CD14-positive monocyte (primary cell): Measurements from ENCODE around the gene NOP16. TPM values are rescaled to one million over a fixed set of nuclear protein-coding genes. Genes with fewer than 3 reads are reported as not detected.

Source experiments
- DNase-seq, 3 donors: peaks; one replicate each; pipeline ENCODE4 v3.0.0-alpha.2; 2011 to 2022
- H2AFZ ChIP-seq: 2 replicates; pipeline ENCODE4 v1.6.0; 2012; ENCODE audit warnings: mild to moderate bottlenecking, low read depth, low read length, inconsistent platforms; ENCODE audit not compliant: insufficient read depth, poor library complexity, severe bottlenecking
- H3K27ac ChIP-seq, 2 donors: 1 replicate in 1 of 2; 2 replicates in 1 of 2; pipeline ENCODE4 v1.5.1; 2012 to 2013; ENCODE audit warnings: low read length in 2 of 2, control low read depth in 1 of 2, inconsistent platforms in 1 of 2, low read depth in 1 of 2, mild to moderate bottlenecking in 1 of 2
- H3K27me3 ChIP-seq, 2 donors: one replicate each; pipeline versions ENCODE4 v1.6.0 to v1.6.1; 2011 to 2013; ENCODE audit warnings: low read length in 2 of 2; ENCODE audit not compliant: control insufficient read depth in 2 of 2, insufficient read depth in 2 of 2
- H3K36me3 ChIP-seq, 2 donors: replicated peaks in 1 of 2; 1 replicate in 1 of 2; 2 replicates in 1 of 2; pipeline versions ENCODE4 v1.5.1 to v1.6.1; 2012 to 2013; ENCODE audit warnings: low read length in 2 of 2, control low read depth in 1 of 2, inconsistent platforms in 1 of 2, mild to moderate bottlenecking in 1 of 2; ENCODE audit not compliant: insufficient read depth in 2 of 2, control insufficient read depth in 1 of 2
- H3K4me1 ChIP-seq, 2 donors: 1 replicate in 1 of 2; 2 replicates in 1 of 2; pipeline versions ENCODE4 v1.5.1 to v1.6.1; 2012 to 2013; ENCODE audit warnings: low read length in 2 of 2, control low read depth in 1 of 2, inconsistent platforms in 1 of 2, mild to moderate bottlenecking in 1 of 2, moderate library complexity in 1 of 2; ENCODE audit not compliant: insufficient read depth in 2 of 2, control insufficient read depth in 1 of 2
- H3K4me2 ChIP-seq: replicated peaks from 2 replicates; pipeline ENCODE3; 2012; ENCODE audit warnings: low read length, moderate library complexity, mild to moderate bottlenecking; ENCODE audit not compliant: poor library complexity, severe bottlenecking; ENCODE audit errors: extremely low read depth
- H3K4me3 ChIP-seq, 3 experiments: fragments of 200-600 bp in 1 of 3; sonication (generic) in 1 of 3; replicated peaks in 1 of 3; 1 replicate in 2 of 3; 2 replicates in 1 of 3; pipeline ENCODE4 v1.5.1; 2011 to 2013; ENCODE audit warnings: low read length in 3 of 3, mild to moderate bottlenecking in 3 of 3, control low read depth in 2 of 3, low read depth in 2 of 3, inconsistent platforms in 1 of 3, moderate library complexity in 1 of 3
- H3K79me2 ChIP-seq: 2 replicates; pipeline ENCODE4 v1.6.0; 2012; ENCODE audit warnings: mild to moderate bottlenecking, control low read depth, inconsistent platforms, low read length, moderate library complexity; ENCODE audit not compliant: insufficient read depth
- H3K9ac ChIP-seq: 2 replicates; pipeline ENCODE4 v1.6.0; 2017; ENCODE audit warnings: low read length, mild to moderate bottlenecking; ENCODE audit not compliant: insufficient read depth, poor library complexity, severe bottlenecking
- H3K9me3 ChIP-seq, 2 donors: replicated peaks in 1 of 2; 1 replicate in 1 of 2; 2 replicates in 1 of 2; pipeline versions ENCODE4 v1.5.1 to v1.6.1; 2012 to 2013; ENCODE audit warnings: low read length in 2 of 2, control low read depth in 1 of 2; ENCODE audit not compliant: control insufficient read depth in 1 of 2, insufficient read depth in 1 of 2
- H4K20me1 ChIP-seq: 2 replicates; pipeline ENCODE4 v1.6.0; 2012; ENCODE audit warnings: mild to moderate bottlenecking, low read length, control low read depth, moderate library complexity; ENCODE audit not compliant: insufficient read depth
- H3K27ac Mint-ChIP-seq, 7 donors: one replicate each; pipeline ENCODE4 v1.8.0; 2020; ENCODE audit warnings: mild to moderate bottlenecking in 7 of 7, mixed read lengths in 7 of 7, moderate library complexity in 6 of 7, inconsistent platforms in 2 of 7
- H3K27me3 Mint-ChIP-seq, 3 donors: one replicate each; pipeline ENCODE4 v1.8.0; 2021 to 2022; ENCODE audit warnings: low read depth in 3 of 3, mild to moderate bottlenecking in 3 of 3, mixed read lengths in 3 of 3, moderate library complexity in 3 of 3, inconsistent platforms in 1 of 3
- H3K36me3 Mint-ChIP-seq, 2 donors: one replicate each; pipeline ENCODE4 v1.8.0; 2020; ENCODE audit warnings: mixed read lengths in 2 of 2, inconsistent platforms in 1 of 2, mild to moderate bottlenecking in 1 of 2
- H3K4me1 Mint-ChIP-seq: one replicate; pipeline ENCODE4 v1.8.0; 2020; ENCODE audit warnings: mild to moderate bottlenecking, mixed read lengths
- H3K4me3 Mint-ChIP-seq, 2 donors: one replicate each; pipeline ENCODE4 v1.8.0; 2020; ENCODE audit warnings: mild to moderate bottlenecking in 2 of 2, mixed read lengths in 2 of 2, moderate library complexity in 1 of 2
- H3K9me3 Mint-ChIP-seq, 7 donors: one replicate each; pipeline ENCODE4 v1.8.0; 2020 to 2022; ENCODE audit warnings: mixed read lengths in 7 of 7, mild to moderate bottlenecking in 6 of 7, moderate library complexity in 6 of 7, inconsistent platforms in 2 of 7
- CTCF ChIP-seq: fragments of 200-600 bp; IDR thresholded peaks from one replicate; pipeline ENCODE4 v1.8.0; 2022; ENCODE audit warnings: antibody characterized with exemption, mild to moderate bottlenecking
- WGBS: methylation state at CpG from one replicate; pipeline ENCODE4 v1.1.5; 2013; ENCODE audit warnings: missing lambda C conversion rate; ENCODE audit not compliant: insufficient coverage; 5-methylcytosine and 5-hydroxymethylcytosine counted together
- intact Hi-C, 2 donors: fragments of 100-400 bp; cut with micrococcal nuclease; formaldehyde crosslinking; loops; one replicate each; pipeline versions ENCODE4 v1.15.0 to v1.15.1; 2023
- polyA plus RNA-seq, 3 donors: library from polyadenylated mRNA; depleted of rRNA in 1 of 3; unstranded in 2 of 3; stranded (reverse) in 1 of 3; fragments of 300-500 nt in 2 of 3; fragments of >200 nt in 1 of 3; fragmentation: Illumina TruSeq in 2 of 3; gene quantifications; 1 replicate in 2 of 3; 2 replicates in 1 of 3; pipeline ENCODE4 v1.2.3, GENCODE V29; 2012 to 2021

The NOP16 gene
- polyA plus RNA-seq, 3 donors = 17.2 to 23.4 (median 17.6) TPM

GRCh38 chr5:176366232-176366894 is 22.0 kb downstream of the NOP16 start:
- Histone ChIP-seq H3K27ac (no peak overlapping the region), H3K4me1 (peaks cover 17 to 29% of the 10 kb centered on the region in 2 donors), H3K36me3 (no peaks in the 10 kb centered on the region), H3K4me2 (peak overlapping the region; percentile 74), H3K9ac (peak overlapping the region; percentile 28), H2AFZ (peak overlapping the region; percentile 81), H4K20me1 (no peaks in the 10 kb centered on the region), H3K9me3 (no peaks in the 10 kb centered on the region), H3K27me3 (peaks cover 20 to 46% of the 10 kb centered on the region in 2 donors), H3K4me3 (peak overlapping the region in 1 of 3 experiments; percentile 72), H3K79me2 (peaks cover 2% of the 10 kb centered on the region)
- Mint-ChIP-seq H3K27ac (no peak overlapping the region), H3K9me3 (peaks cover 0 to 20% (median 4%) of the 10 kb centered on the region in 7 donors), H3K27me3 (peaks cover 34 to 50% (median 42%) of the 10 kb centered on the region in 3 donors), H3K36me3 (peaks cover 0 to 3% of the 10 kb centered on the region in 2 donors), H3K4me1 (peaks cover 17% of the 10 kb centered on the region), H3K4me3 (peak overlapping the region; percentile 56 to 83)
- no peak for TF ChIP-seq CTCF
- no peak for DNase-seq
- intact Hi-C loops = no loop called here
- 87% methylated on average over 37 of the region's 38 CpGs for WGBS

GRCh38 chr5:176365351-176366231 is 22.8 kb downstream of the NOP16 start, which contains the start of gene ARL10:
ARL10 (plus strand) TSS chr5:176365487; CDS start chr5:176365564, 77 bp downstream.
- Mint-ChIP-seq H3K4me1 (peaks cover 22% of the 10 kb centered on the region), H3K27ac (no peak within 1 kb of the TSS), H3K27me3 (peaks cover 34 to 50% (median 42%) of the 10 kb centered on the region in 3 donors), H3K36me3 (peaks cover 0 to 3% of the 10 kb centered on the region in 2 donors), H3K9me3 (peaks cover 0 to 20% (median 4%) of the 10 kb centered on the region in 7 donors), H3K4me3 (peak within 1 kb of the TSS; percentile 72 to 84)
- TF ChIP-seq CTCF = no peak
- peaks cover 23 to 37% of the 10 kb centered on the region in 2 donors for H3K4me1 ChIP-seq
- H3K4me2 ChIP-seq = peak within 1 kb of the TSS; percentile 74
- H4K20me1 ChIP-seq = no peaks in the 10 kb centered on the region
- H3K27ac ChIP-seq = no peak within 1 kb of the TSS
- H2AFZ ChIP-seq = peak within 1 kb of the TSS; percentile 81
- peak within 1 kb of the TSS; percentile 41 to 72 (median 54) for H3K4me3 ChIP-seq
- peak in 1 of 3 donors; percentile 17 for DNase-seq
- H3K79me2 ChIP-seq = peaks cover 9% of the 10 kb centered on the region
- intact Hi-C loops = no loop called here
- H3K27me3 ChIP-seq = peaks cover 20 to 46% of the 10 kb centered on the region in 2 donors
- no peaks in the 10 kb centered on the region for H3K36me3 ChIP-seq
- H3K9me3 ChIP-seq = no peaks in the 10 kb centered on the region
- peak within 1 kb of the TSS; percentile 28 for H3K9ac ChIP-seq
- under 1% methylated on average over 93 of the region's 108 CpGs for WGBS
